PC-3 (cell line): Measurements from ENCODE around the gene ARSB.

Experiments
- CTCF ChIP-seq: fragments of 300-600 bp; sonication (generic); conservative IDR thresholded peaks from 2 replicates; pipeline ENCODE4 v1.5.1; 2017; ENCODE audit warnings: antibody characterized with exemption, low read depth, mild to moderate bottlenecking, low read length
- EZH2 ChIP-seq: fragments of 300-600 bp; sonication (generic); IDR thresholded peaks from one replicate; pipeline ENCODE4 v1.6.1; 2017; ENCODE audit warnings: antibody characterized with exemption, mild to moderate bottlenecking, low read length; ENCODE audit not compliant: unreplicated experiment

DNA sequence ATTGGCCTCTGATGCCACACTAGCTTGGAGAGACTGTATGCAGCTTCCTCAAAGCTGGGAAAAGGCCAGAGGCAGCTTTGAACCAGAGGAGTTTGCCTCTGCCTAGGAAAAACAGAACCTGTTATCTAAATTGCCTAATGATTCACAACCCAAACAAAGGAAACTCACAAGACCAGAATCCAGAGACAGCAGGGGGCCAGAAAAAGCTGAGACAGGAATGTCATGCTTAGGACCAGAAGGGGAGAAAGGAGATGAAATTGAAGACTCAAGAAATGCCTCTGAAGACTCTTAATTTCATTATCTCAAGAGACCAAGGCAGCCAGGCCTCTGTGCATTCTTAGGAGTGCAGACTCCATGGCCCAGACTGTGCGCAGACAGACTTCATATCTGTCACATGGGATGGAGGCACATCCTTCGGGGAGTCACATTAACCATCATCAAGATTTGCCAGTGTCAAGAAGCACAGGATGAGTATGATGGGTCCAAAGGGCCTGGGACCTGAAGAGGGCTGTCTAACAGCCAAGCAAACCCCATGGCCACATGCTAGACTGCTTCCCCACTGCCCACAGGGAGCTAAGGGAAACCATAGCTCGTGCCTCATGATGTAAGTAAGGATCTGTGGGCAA, 57.3 kb downstream of the ARSB start:
- TF ChIP-seq CTCF (no peak), EZH2 (no peak)
